ENCODE data around the gene KRT82.

GRCh38 chr12:52369809-52370208 lies 36.3 kb downstream of the KRT82 start:
- TF ChIP-seq EZH2 (IDR thresholded peaks at IDR 0.05; ENCODE audit: borderline replicate concordance) (no peak), CTCF (IDR thresholded peaks at IDR 0.05; ENCODE audit: poor library complexity) (no peak), EZH2phosphoT487 (IDR thresholded peaks at IDR 0.05; ENCODE audit: low read depth, severe bottlenecking, unreplicated experiment) (no peak)

Data from hepatocyte (in vitro differentiated cells).